Embryonic facial prominence (tissue), 1 donor: ENCODE data around the gene TNFAIP8.

Experiments
- DNase-seq: peaks from one replicate; pipeline ENCODE4 v3.0.0-alpha.2; 2016; ENCODE audit errors: extremely low spot score

The TNFAIP8 gene

GRCh38 chr5:119328753-119329602 is 26.8 kb upstream of the TNFAIP8 start:
- DNase-seq: no peak

- DNase-seq: no peak
Measured at GRCh38 chr5:119329666-119330065, 26.2 kb upstream of the TNFAIP8 start.

GRCh38 chr5:119330367-119331183 is 25.2 kb upstream of the TNFAIP8 start:
- DNase-seq: no peak

GRCh38 chr5:119331566-119332095 is 24.2 kb upstream of the TNFAIP8 start:
- no peak for DNase-seq

GRCh38 chr5:119332208-119332607 is 23.6 kb upstream of the TNFAIP8 start:
- DNase-seq: no peak

GRCh38 chr5:119332978-119333401 is 22.8 kb upstream of the TNFAIP8 start:
- DNase-seq: no peak

- DNase-seq: no peak
Measured at GRCh38 chr5:119333421-119333851, 22.4 kb upstream of the TNFAIP8 start.

GRCh38 chr5:119335261-119335677 is 20.6 kb upstream of the TNFAIP8 start:
- no peak for DNase-seq

- DNase-seq: no peak
Measured at GRCh38 chr5:119336262-119336661, 19.6 kb upstream of the TNFAIP8 start.

- no peak for DNase-seq
Measured at GRCh38 chr5:119336845-119337580, 18.8 kb upstream of the TNFAIP8 start.

GRCh38 chr5:119338326-119338946 is 17.4 kb upstream of the TNFAIP8 start:
- no peak for DNase-seq

- no peak for DNase-seq
Measured at GRCh38 chr5:119339344-119339743, 16.5 kb upstream of the TNFAIP8 start.

GRCh38 chr5:119339965-119340364 is 15.9 kb upstream of the TNFAIP8 start:
- DNase-seq: no peak

- DNase-seq: no peak
Measured at GRCh38 chr5:119340597-119341218, 15.1 kb upstream of the TNFAIP8 start.

GRCh38 chr5:119341452-119342349 is 14.1 kb upstream of the TNFAIP8 start:
- no peak for DNase-seq

- no peak for DNase-seq
Measured at GRCh38 chr5:119342406-119342805, 13.4 kb upstream of the TNFAIP8 start.

- no peak for DNase-seq
Measured at GRCh38 chr5:119343052-119343451, 12.8 kb upstream of the TNFAIP8 start.

GRCh38 chr5:119343766-119344165 is 12.1 kb upstream of the TNFAIP8 start:
- no peak for DNase-seq

- no peak for DNase-seq
Measured at GRCh38 chr5:119344231-119344630, 11.6 kb upstream of the TNFAIP8 start.

GRCh38 chr5:119345861-119346260 is 10.0 kb upstream of the TNFAIP8 start:
- no peak for DNase-seq
